ENCODE measurements around the gene TMEM39A. TPM values are rescaled to one million over a fixed set of nuclear protein-coding genes. Genes with fewer than 3 reads are reported as not detected.

Gene TMEM39A
- total and polyA plus RNA-seq, 3 experiments from 2014 or later, result 22.1 to 45.3 (median 44.4) TPM

GRCh38 chr3:119453822-119454221, 9.6 kb downstream of the TMEM39A start:
- POLR2A ChIA-PET, result no interaction called here
- Histone ChIP-seq H3K4me1 (ENCODE audit: insufficient read depth, low read length) (no peaks in the 10 kb centered on the region), H3K27ac (ENCODE audit: low read depth, low read length) (no peak overlapping the region), H3K36me3 (ENCODE audit: insufficient read depth, low read length) (peaks cover 11% of the 10 kb centered on the region), H3K27me3 (ENCODE audit: insufficient read depth, low read length, poor library complexity, severe bottlenecking) (no peaks in the 10 kb centered on the region), H3K9me3 (ENCODE audit: low read length) (no peaks in the 10 kb centered on the region), H3K4me3 (ENCODE audit: low read length) (no peak overlapping the region)
- H3K36me3 Mint-ChIP-seq, result peaks cover 4 to 84% (median 21%) of the 10 kb centered on the region in 3 donors
- H3K9me3 Mint-ChIP-seq, result no peaks in the 10 kb centered on the region
- H3K4me1 Mint-ChIP-seq, result peaks cover 21 to 36% (median 33%) of the 10 kb centered on the region in 3 donors
- H3K27me3 Mint-ChIP-seq, result no peaks in the 10 kb centered on the region
- CTCF ChIA-PET, result no interaction called here
- peak overlapping the region in 3 of 8 donors; percentile 22 to 62 (median 37) for H3K27ac Mint-ChIP-seq
- H3K4me3 Mint-ChIP-seq, result no peak overlapping the region
- no peak for DNase-seq

GRCh38 chr3:119444590-119444989, 18.8 kb downstream of the TMEM39A start:
- peaks cover 12% of the 10 kb centered on the region for H3K36me3 ChIP-seq (ENCODE audit: insufficient read depth, low read length)

GRCh38 chr3:119443179-119443578, 20.2 kb downstream of the TMEM39A start:
- H3K36me3 Mint-ChIP-seq, result peaks cover 17 to 69% (median 23%) of the 10 kb centered on the region in 3 donors
- Histone ChIP-seq H3K4me3 (ENCODE audit: low read length) (no peak overlapping the region), H3K27ac (ENCODE audit: low read depth, low read length) (no peak overlapping the region), H3K36me3 (ENCODE audit: insufficient read depth, low read length) (peaks cover 12% of the 10 kb centered on the region), H3K9me3 (ENCODE audit: low read length) (no peaks in the 10 kb centered on the region), H3K27me3 (ENCODE audit: insufficient read depth, low read length, poor library complexity, severe bottlenecking) (no peaks in the 10 kb centered on the region), H3K4me1 (ENCODE audit: insufficient read depth, low read length) (no peaks in the 10 kb centered on the region)
- ChIA-PET CTCF (no interaction called here), POLR2A (no interaction called here)
- H3K27ac Mint-ChIP-seq, result peak overlapping the region in 1 of 8 donors; percentile 29
- H3K9me3 Mint-ChIP-seq, result no peaks in the 10 kb centered on the region
- no peak for DNase-seq
- H3K4me3 Mint-ChIP-seq, result no peak overlapping the region
- H3K4me1 Mint-ChIP-seq, result peaks cover 10 to 12% (median 11%) of the 10 kb centered on the region in 3 donors
- no peaks in the 10 kb centered on the region for H3K27me3 Mint-ChIP-seq

More at GRCh38 chr3:119444590-119444989, 18.8 kb downstream of the TMEM39A start:
- H3K36me3 Mint-ChIP-seq, result peaks cover 17 to 73% (median 23%) of the 10 kb centered on the region in 3 donors
- no peak overlapping the region for H3K27ac ChIP-seq (ENCODE audit: low read depth, low read length)
- no peak overlapping the region for H3K4me3 ChIP-seq (ENCODE audit: low read length)
- no peaks in the 10 kb centered on the region for H3K27me3 Mint-ChIP-seq
- no peaks in the 10 kb centered on the region for H3K27me3 ChIP-seq (ENCODE audit: insufficient read depth, low read length, poor library complexity, severe bottlenecking)
- ChIA-PET POLR2A (no interaction called here), CTCF (no interaction called here)
- peaks cover 4% of the 10 kb centered on the region in 3 donors for H3K4me1 Mint-ChIP-seq
- H3K4me3 Mint-ChIP-seq, result peak overlapping the region in 1 of 7 donors; percentile 23
- H3K27ac Mint-ChIP-seq, result peak overlapping the region in 1 of 8 donors; percentile 43
- no peaks in the 10 kb centered on the region for H3K9me3 Mint-ChIP-seq
- no peak for DNase-seq
- no peaks in the 10 kb centered on the region for H3K9me3 ChIP-seq (ENCODE audit: low read length)
- no peaks in the 10 kb centered on the region for H3K4me1 ChIP-seq (ENCODE audit: insufficient read depth, low read length)

GRCh38 chr3:119437691-119438258, 25.6 kb downstream of the TMEM39A start:
- no peaks in the 10 kb centered on the region for H3K27me3 Mint-ChIP-seq
- no peaks in the 10 kb centered on the region for H3K4me1 ChIP-seq (ENCODE audit: insufficient read depth, low read length)
- no peak overlapping the region for H3K27ac ChIP-seq (ENCODE audit: low read depth, low read length)
- H3K36me3 ChIP-seq (ENCODE audit: insufficient read depth, low read length), result peaks cover 45% of the 10 kb centered on the region
- no peaks in the 10 kb centered on the region for H3K9me3 ChIP-seq (ENCODE audit: low read length)
- peak overlapping the region in 3 of 7 donors; percentile 12 to 24 (median 24) for H3K4me3 Mint-ChIP-seq
- peak overlapping the region; percentile 21 to 86 (median 61) for H3K27ac Mint-ChIP-seq
- peaks cover 46 to 81% (median 56%) of the 10 kb centered on the region in 3 donors for H3K36me3 Mint-ChIP-seq
- H3K9me3 Mint-ChIP-seq, result no peaks in the 10 kb centered on the region
- H3K27me3 ChIP-seq (ENCODE audit: insufficient read depth, low read length, poor library complexity, severe bottlenecking), result no peaks in the 10 kb centered on the region
- H3K4me1 Mint-ChIP-seq, result peaks cover 21 to 30% (median 28%) of the 10 kb centered on the region in 3 donors
- CTCF ChIA-PET, result no interaction called here
- DNase-seq, result peak in 1 of 5 donors; percentile 36
- POLR2A ChIA-PET, result no interaction called here
- H3K4me3 ChIP-seq (ENCODE audit: low read length), result no peak overlapping the region

- H3K36me3 Mint-ChIP-seq, result peaks cover 49 to 82% (median 61%) of the 10 kb centered on the region in 3 donors
- ChIA-PET POLR2A (interaction anchor here (0.7 kb wide), 1 partner anchor 62 kb away, joined by 9 read pairs; no protein-coding TSS in a partner anchor), CTCF (no interaction called here)
- H3K4me3 ChIP-seq (ENCODE audit: low read length), result no peak overlapping the region
- no peaks in the 10 kb centered on the region for H3K4me1 ChIP-seq (ENCODE audit: insufficient read depth, low read length)
- H3K27ac Mint-ChIP-seq, result peak overlapping the region in 4 of 8 donors; percentile 39 to 57 (median 45)
- H3K9me3 ChIP-seq (ENCODE audit: low read length), result no peaks in the 10 kb centered on the region
- H3K9me3 Mint-ChIP-seq, result no peaks in the 10 kb centered on the region
- H3K27ac ChIP-seq (ENCODE audit: low read depth, low read length), result no peak overlapping the region
- H3K36me3 ChIP-seq (ENCODE audit: insufficient read depth, low read length), result peaks cover 48% of the 10 kb centered on the region
- H3K4me3 Mint-ChIP-seq, result peak overlapping the region in 1 of 7 donors; percentile 3
- H3K4me1 Mint-ChIP-seq, result peaks cover 21 to 30% (median 28%) of the 10 kb centered on the region in 3 donors
- DNase-seq, result no peak
- no peaks in the 10 kb centered on the region for H3K27me3 ChIP-seq (ENCODE audit: insufficient read depth, low read length, poor library complexity, severe bottlenecking)
- H3K27me3 Mint-ChIP-seq, result no peaks in the 10 kb centered on the region
Observed at GRCh38 chr3:119436977-119437376, 26.4 kb downstream of the TMEM39A start.

GRCh38 chr3:119434703-119435102, 28.7 kb downstream of the TMEM39A start:
- Histone ChIP-seq H3K4me3 (ENCODE audit: low read length) (no peak overlapping the region), H3K9me3 (ENCODE audit: low read length) (no peaks in the 10 kb centered on the region), H3K4me1 (ENCODE audit: insufficient read depth, low read length) (no peaks in the 10 kb centered on the region), H3K27me3 (ENCODE audit: insufficient read depth, low read length, poor library complexity, severe bottlenecking) (no peaks in the 10 kb centered on the region), H3K27ac (ENCODE audit: low read depth, low read length) (no peak overlapping the region), H3K36me3 (ENCODE audit: insufficient read depth, low read length) (peaks cover 63% of the 10 kb centered on the region)
- H3K27me3 Mint-ChIP-seq, result no peaks in the 10 kb centered on the region
- no peak overlapping the region for H3K27ac Mint-ChIP-seq
- H3K4me1 Mint-ChIP-seq, result peaks cover 18 to 30% (median 28%) of the 10 kb centered on the region in 3 donors
- no peak for DNase-seq
- no peak overlapping the region for H3K4me3 Mint-ChIP-seq
- peaks cover 0 to 11% (median 8%) of the 10 kb centered on the region in 5 donors for H3K9me3 Mint-ChIP-seq
- ChIA-PET POLR2A (no interaction called here), CTCF (no interaction called here)
- peaks cover 66 to 84% (median 74%) of the 10 kb centered on the region in 3 donors for H3K36me3 Mint-ChIP-seq

GRCh38 chr3:119433613-119434325, 29.6 kb downstream of the TMEM39A start:
- H3K27ac Mint-ChIP-seq, result peak overlapping the region in 2 of 8 donors; percentile 61 to 69
- H3K4me1 Mint-ChIP-seq, result peaks cover 16 to 29% (median 27%) of the 10 kb centered on the region in 3 donors
- no peak overlapping the region for H3K4me3 Mint-ChIP-seq
- CTCF ChIA-PET, result no interaction called here
- POLR2A ChIA-PET, result no interaction called here
- Histone ChIP-seq H3K9me3 (ENCODE audit: low read length) (peaks cover 1% of the 10 kb centered on the region), H3K4me3 (ENCODE audit: low read length) (no peak overlapping the region), H3K27me3 (ENCODE audit: insufficient read depth, low read length, poor library complexity, severe bottlenecking) (no peaks in the 10 kb centered on the region), H3K27ac (ENCODE audit: low read depth, low read length) (no peak overlapping the region), H3K4me1 (ENCODE audit: insufficient read depth, low read length) (no peaks in the 10 kb centered on the region), H3K36me3 (ENCODE audit: insufficient read depth, low read length) (peaks cover 64% of the 10 kb centered on the region)
- peaks cover 74 to 90% (median 83%) of the 10 kb centered on the region in 3 donors for H3K36me3 Mint-ChIP-seq
- H3K27me3 Mint-ChIP-seq, result no peaks in the 10 kb centered on the region
- DNase-seq, result no peak
- peaks cover 5 to 20% (median 16%) of the 10 kb centered on the region in 5 donors for H3K9me3 Mint-ChIP-seq

- peaks cover 24% of the 10 kb centered on the region for H3K9me3 ChIP-seq (ENCODE audit: low read length)
- no peak overlapping the region for H3K4me3 Mint-ChIP-seq
- POLR2A ChIA-PET, result no interaction called here
- H3K27me3 Mint-ChIP-seq, result no peaks in the 10 kb centered on the region
- H3K4me1 Mint-ChIP-seq, result no peaks in the 10 kb centered on the region
- no peak overlapping the region for H3K27ac ChIP-seq (ENCODE audit: low read depth, low read length)
- H3K9me3 Mint-ChIP-seq, result peaks cover 37 to 60% (median 57%) of the 10 kb centered on the region in 5 donors
- no peak for DNase-seq
- no peaks in the 10 kb centered on the region for H3K27me3 ChIP-seq (ENCODE audit: insufficient read depth, low read length, poor library complexity, severe bottlenecking)
- H3K4me1 ChIP-seq (ENCODE audit: insufficient read depth, low read length), result no peaks in the 10 kb centered on the region
- H3K4me3 ChIP-seq (ENCODE audit: low read length), result no peak overlapping the region
- H3K36me3 Mint-ChIP-seq, result peaks cover 40 to 74% (median 50%) of the 10 kb centered on the region in 3 donors
- peaks cover 25% of the 10 kb centered on the region for H3K36me3 ChIP-seq (ENCODE audit: insufficient read depth, low read length)
- no peak overlapping the region for H3K27ac Mint-ChIP-seq
- CTCF ChIA-PET, result no interaction called here
Observed at GRCh38 chr3:119428538-119428937, 34.9 kb downstream of the TMEM39A start.
